Testis (tissue), 3 donors: ENCODE data around the gene HYKK. TPM values are rescaled to one million over a fixed set of nuclear protein-coding genes. Genes with fewer than 3 reads are reported as not detected.

Source experiments
- DNase-seq: peaks from one replicate; pipeline ENCODE4 v3.0.0-alpha.2; 2019
- H3K27ac ChIP-seq, 2 donors: fragments of 200-600 bp; sonication (generic); one replicate each; pipeline ENCODE4 v1.5.1; 2019
- H3K27me3 ChIP-seq: fragments of 200-600 bp; sonication (generic); one replicate; pipeline ENCODE4 v1.5.1; 2019
- H3K36me3 ChIP-seq: fragments of 200-600 bp; sonication (generic); one replicate; pipeline ENCODE4 v1.5.1; 2017; ENCODE audit warnings: low read depth; ENCODE audit errors: missing control alignments
- H3K4me1 ChIP-seq: fragments of 200-600 bp; sonication (generic); one replicate; pipeline ENCODE4 v1.5.1; 2019
- H3K4me3 ChIP-seq, 2 donors: fragments of 200-600 bp; sonication (generic); one replicate each; pipeline ENCODE4 v1.5.1; 2017 to 2019
- H3K9me3 ChIP-seq: fragments of 200-600 bp; sonication (generic); one replicate; pipeline ENCODE4 v1.5.1; 2017
- CTCF ChIP-seq, 3 experiments: fragments of 450-650 bp in 2 of 3; fragments of 200-600 bp in 1 of 3; sonication (generic) in 1 of 3; IDR thresholded peaks; one replicate each; pipeline ENCODE4 v1.5.1; 2016 to 2019; ENCODE audit warnings: antibody characterized with exemption in 3 of 3, mild to moderate bottlenecking in 2 of 3, moderate library complexity in 1 of 3
- POLR2A ChIP-seq: fragments of 450-650 bp; IDR thresholded peaks from one replicate; pipeline ENCODE4 v1.6.1; 2017; ENCODE audit warnings: antibody characterized with exemption, mild to moderate bottlenecking, moderate library complexity
- WGBS, 2 donors: methylation state at CpG; one replicate each; pipeline ENCODE4 v1.1.5; 2018; 5-methylcytosine and 5-hydroxymethylcytosine counted together
- intact Hi-C: fragments of 100-400 bp; cut with DNase I; formaldehyde crosslinking; loops from one replicate; pipeline ENCODE4 v1.15.1; 2023; ENCODE audit warnings: low total_unique reads
- polyA plus RNA-seq: library from polyadenylated mRNA; stranded (reverse); fragments of 350-450 nt; fragmentation: Illumina TruSeq; extraction: RNeasy Lipid Tissue Mini Kit (QIAGEN cat#74804); gene quantifications from one replicate; pipeline ENCODE4 v1.2.3, GENCODE V29; 2014; ENCODE audit warnings: low read depth, low replicate concordance; ENCODE audit not compliant: insufficient read depth
- total RNA-seq, 2 donors: library from RNA; depleted of rRNA; stranded (reverse); fragments of >200 nt; gene quantifications; one replicate each; pipeline ENCODE4 v1.2.3, GENCODE V29; 2016

Gene HYKK
- total and polyA plus RNA-seq, 3 donors from 2014 or later = 5.9 to 8.8 (median 7.0) TPM

- H3K9me3 ChIP-seq = no peaks in the 10 kb centered on the region
- no peak overlapping the region for H3K4me3 ChIP-seq
- intact Hi-C loops = no loop called here
- no peaks in the 10 kb centered on the region for H3K36me3 ChIP-seq
- TF ChIP-seq CTCF (IDR thresholded peaks at IDR 0.05) = no peak
- TF ChIP-seq POLR2A = no peak
- H3K27me3 ChIP-seq = no peaks in the 10 kb centered on the region
- 89 to 100% methylated on average over 1 of the region's 1 CpG for whole genome bisulfite sequencing, 2 donors
- no peaks in the 10 kb centered on the region for H3K4me1 ChIP-seq
- no peak for DNase-seq
- H3K27ac ChIP-seq = no peak overlapping the region
Observed at GRCh38 chr15:78574944-78575343, 67.6 kb downstream of the HYKK start.

Other genes starting within 250 kb of the HYKK start
- gene DNAJA4, start 243.0 kb upstream of the HYKK start, total RNA-seq = 100 to 1,000 TPM in 1 of 2 donors, 10 to 100 TPM in 1; 88.4 to 145 TPM
- 183 TPM for gene DNAJA4, start 243.0 kb upstream of the HYKK start, polyA plus RNA-seq
- 10 to 100 TPM; 82.3 to 93.1 TPM for gene SKIC8, start 208.0 kb upstream of the HYKK start, total RNA-seq
- gene SKIC8, start 208.0 kb upstream of the HYKK start, polyA plus RNA-seq = 135 TPM
- 1 to 10 TPM in 1 of 2 donors, under 1 TPM in 1; 0.74 to 2.4 TPM for gene CRABP1, start 167.2 kb upstream of the HYKK start, total RNA-seq
- gene CRABP1, start 167.2 kb upstream of the HYKK start, polyA plus RNA-seq = 1.1 TPM
- gene IREB2, start 69.4 kb upstream of the HYKK start, total RNA-seq = 10 to 100 TPM; 52.3 to 69.0 TPM
- 43.1 TPM for gene IREB2, start 69.4 kb upstream of the HYKK start, polyA plus RNA-seq
- 100 to 1,000 TPM in 1 of 2 donors, 10 to 100 TPM in 1; 97.4 to 117 TPM for gene PSMA4, start 32.9 kb downstream of the HYKK start, total RNA-seq
- gene PSMA4, start 32.9 kb downstream of the HYKK start, polyA plus RNA-seq = 204 TPM
- 1 to 10 TPM; 3.5 to 4.4 TPM for gene CHRNA5, start 57.9 kb downstream of the HYKK start, total RNA-seq
- 3.7 TPM for gene CHRNA5, start 57.9 kb downstream of the HYKK start, polyA plus RNA-seq
- 1 to 10 TPM; 3.1 to 5.7 TPM for gene CHRNA3, start 113.4 kb downstream of the HYKK start, total RNA-seq
- gene CHRNA3, start 113.4 kb downstream of the HYKK start, polyA plus RNA-seq = 4.5 TPM
- gene CHRNB4, start 133.6 kb downstream of the HYKK start, total RNA-seq = 1 to 10 TPM; 7.4 to 8.0 TPM
- 13.1 TPM for gene CHRNB4, start 133.6 kb downstream of the HYKK start, polyA plus RNA-seq